ENCODE measurements around the gene VTI1A. TPM values are rescaled to one million over a fixed set of nuclear protein-coding genes. Genes with fewer than 3 reads are reported as not detected.
"Not testable (repeated sequence)": the region's sequence is repeated elsewhere in the genome, so short reads cannot be mapped to it uniquely, and the experiment has no call there.

Gene VTI1A
- total RNA-seq, 1 donor from 2014 or later: 22.7 TPM

DNA sequence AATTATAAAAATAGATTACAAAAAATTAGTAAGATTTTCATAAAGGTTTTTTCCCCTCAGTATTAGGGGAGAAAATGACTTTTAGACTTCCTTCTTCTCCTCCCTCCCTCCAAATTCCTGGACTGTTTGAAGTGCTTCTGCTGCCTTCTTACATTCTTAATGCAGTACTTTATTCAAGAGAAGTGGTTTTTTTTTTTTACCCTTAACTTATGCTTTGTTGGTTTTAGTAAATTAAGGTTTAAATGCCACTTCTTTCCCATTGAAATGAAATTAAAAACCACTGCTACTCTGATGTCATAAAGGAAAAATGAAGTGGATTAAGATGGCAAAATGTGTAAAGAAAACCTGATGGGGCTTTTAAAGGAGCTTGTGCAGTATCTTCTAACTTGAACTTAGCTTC is 140.7 kb downstream of the VTI1A start:
- Mint-ChIP-seq H3K27me3 (ENCODE audit: low read depth) (no peaks in the 10 kb centered on the region), H3K4me3 (ENCODE audit: unreplicated experiment) (no peak overlapping the region), H3K27ac (ENCODE audit: unreplicated experiment) (peak overlapping the region; percentile 94), H3K4me1 (ENCODE audit: low read depth) (peaks cover 66% of the 10 kb centered on the region), H3K9me3 (ENCODE audit: low read depth) (peaks cover 2% of the 10 kb centered on the region), H3K36me3 (ENCODE audit: low read depth) (no peaks in the 10 kb centered on the region)
- TF ChIP-seq, protein P1, sequence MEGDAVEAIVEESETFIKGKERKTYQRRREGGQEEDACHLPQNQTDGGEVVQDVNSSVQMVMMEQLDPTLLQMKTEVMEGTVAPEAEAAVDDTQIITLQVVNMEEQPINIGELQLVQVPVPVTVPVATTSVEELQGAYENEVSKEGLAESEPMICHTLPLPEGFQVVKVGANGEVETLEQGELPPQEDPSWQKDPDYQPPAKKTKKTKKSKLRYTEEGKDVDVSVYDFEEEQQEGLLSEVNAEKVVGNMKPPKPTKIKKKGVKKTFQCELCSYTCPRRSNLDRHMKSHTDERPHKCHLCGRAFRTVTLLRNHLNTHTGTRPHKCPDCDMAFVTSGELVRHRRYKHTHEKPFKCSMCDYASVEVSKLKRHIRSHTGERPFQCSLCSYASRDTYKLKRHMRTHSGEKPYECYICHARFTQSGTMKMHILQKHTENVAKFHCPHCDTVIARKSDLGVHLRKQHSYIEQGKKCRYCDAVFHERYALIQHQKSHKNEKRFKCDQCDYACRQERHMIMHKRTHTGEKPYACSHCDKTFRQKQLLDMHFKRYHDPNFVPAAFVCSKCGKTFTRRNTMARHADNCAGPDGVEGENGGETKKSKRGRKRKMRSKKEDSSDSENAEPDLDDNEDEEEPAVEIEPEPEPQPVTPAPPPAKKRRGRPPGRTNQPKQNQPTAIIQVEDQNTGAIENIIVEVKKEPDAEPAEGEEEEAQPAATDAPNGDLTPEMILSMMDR (IDR thresholded peaks at IDR 0.05): no peak
- no peak for DNase-seq (ENCODE audit: low spot score)

DNA sequence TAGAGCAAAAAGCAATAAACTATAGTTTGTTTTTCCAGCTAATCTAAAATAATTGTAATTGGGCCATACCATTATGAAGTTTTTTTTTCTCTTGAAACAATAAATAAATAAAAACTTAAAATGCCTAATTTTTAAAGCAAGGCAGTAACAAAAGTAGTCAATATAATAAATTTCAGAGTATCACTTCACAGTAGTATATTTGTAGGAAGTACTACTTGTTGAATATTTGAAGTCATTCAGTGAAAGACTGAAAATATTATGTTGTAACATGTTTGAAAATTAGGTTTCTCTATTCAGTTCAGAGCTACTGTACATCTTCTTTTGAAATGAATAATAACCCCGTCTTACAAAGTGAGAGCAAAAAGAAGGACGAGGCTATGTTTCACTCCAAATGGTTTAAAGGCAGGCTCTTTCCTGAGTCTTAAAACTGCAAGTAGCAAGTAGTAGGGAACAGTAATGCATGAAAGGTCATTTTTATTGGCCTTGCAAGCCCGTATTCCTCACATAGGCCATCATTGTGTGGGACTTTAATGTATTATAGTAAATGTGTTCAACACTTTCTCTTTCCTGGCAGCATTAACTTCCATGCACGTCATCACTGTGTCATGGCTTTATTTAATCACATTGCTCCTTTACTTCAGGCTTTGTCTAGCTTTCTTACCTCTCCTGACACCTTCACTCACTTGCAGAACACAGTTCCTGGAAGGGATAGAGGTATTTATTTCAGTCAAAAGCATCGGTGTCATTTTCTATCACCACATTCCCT is 141.4 kb downstream of the VTI1A start:
- peaks cover 70% of the 10 kb centered on the region for H3K4me1 Mint-ChIP-seq (ENCODE audit: low read depth)
- no peaks in the 10 kb centered on the region for H3K36me3 Mint-ChIP-seq (ENCODE audit: low read depth)
- peak overlapping the region; percentile 94 for H3K27ac Mint-ChIP-seq (ENCODE audit: unreplicated experiment)
- TF ChIP-seq, protein P1 (IDR thresholded peaks at IDR 0.05): no peak
- H3K4me3 Mint-ChIP-seq (ENCODE audit: unreplicated experiment): no peak overlapping the region
- H3K9me3 Mint-ChIP-seq (ENCODE audit: low read depth): peaks cover 2% of the 10 kb centered on the region
- no peaks in the 10 kb centered on the region for H3K27me3 Mint-ChIP-seq (ENCODE audit: low read depth)
- no peak for DNase-seq (ENCODE audit: low spot score)

GRCh38 chr10:112589081-112589480 is 142.1 kb downstream of the VTI1A start:
- H3K4me1 Mint-ChIP-seq (ENCODE audit: low read depth): peaks cover 63% of the 10 kb centered on the region
- no peak for DNase-seq (ENCODE audit: low spot score)
- no peak overlapping the region for H3K4me3 Mint-ChIP-seq (ENCODE audit: unreplicated experiment)
- peak overlapping the region; percentile 94 for H3K27ac Mint-ChIP-seq (ENCODE audit: unreplicated experiment)
- H3K9me3 Mint-ChIP-seq (ENCODE audit: low read depth): peaks cover 2% of the 10 kb centered on the region
- TF ChIP-seq, protein P1 (IDR thresholded peaks at IDR 0.05): no peak
- no peaks in the 10 kb centered on the region for H3K27me3 Mint-ChIP-seq (ENCODE audit: low read depth)
- no peaks in the 10 kb centered on the region for H3K36me3 Mint-ChIP-seq (ENCODE audit: low read depth)

GRCh38 chr10:112590786-112591185 is 143.8 kb downstream of the VTI1A start:
- not testable (repeated sequence) for H3K4me3 Mint-ChIP-seq (ENCODE audit: unreplicated experiment); H3K36me3 Mint-ChIP-seq (ENCODE audit: low read depth); H3K27ac Mint-ChIP-seq (ENCODE audit: unreplicated experiment); DNase-seq (ENCODE audit: low spot score); H3K27me3 Mint-ChIP-seq (ENCODE audit: low read depth); H3K9me3 Mint-ChIP-seq (ENCODE audit: low read depth)
- H3K4me1 Mint-ChIP-seq (ENCODE audit: low read depth): peaks cover 46% of the 10 kb centered on the region

- Mint-ChIP-seq H3K4me3 (ENCODE audit: unreplicated experiment) (no peak overlapping the region), H3K27ac (ENCODE audit: unreplicated experiment) (peak overlapping the region; percentile 38), H3K36me3 (ENCODE audit: low read depth) (no peaks in the 10 kb centered on the region), H3K4me1 (ENCODE audit: low read depth) (peaks cover 24% of the 10 kb centered on the region), H3K9me3 (ENCODE audit: low read depth) (peaks cover 2% of the 10 kb centered on the region), H3K27me3 (ENCODE audit: low read depth) (no peaks in the 10 kb centered on the region)
- no peak for DNase-seq (ENCODE audit: low spot score)
- TF ChIP-seq, protein P1 (IDR thresholded peaks at IDR 0.05): no peak
Measured at GRCh38 chr10:112593023-112593422, 146.0 kb downstream of the VTI1A start.
